HG03103 (cell line): Measurements from ENCODE around the gene GLCE.
"Not testable (repeated sequence)": the region's sequence is repeated elsewhere in the genome, so short reads cannot be mapped to it uniquely, and the experiment has no call there.

ENCODE experiments used
- ATAC-seq: cut with Tn5 transposase; IDR thresholded peaks from one replicate; pipeline ENCODE4 v1.9.1; 2021; ENCODE audit warnings: low read depth; ENCODE audit not compliant: unreplicated experiment

GLCE gene

GRCh38 chr15:69244798-69245197, 84.4 kb downstream of the GLCE start:
- no peak for ATAC-seq

GRCh38 chr15:69253156-69253555, 92.7 kb downstream of the GLCE start:
- ATAC-seq = no peak

- ATAC-seq = no peak
Measured at GRCh38 chr15:69265347-69265955, 105.0 kb downstream of the GLCE start.

GRCh38 chr15:69271217-69271616, 110.8 kb downstream of the GLCE start:
- ATAC-seq = no peak

- no peak for ATAC-seq
Measured at GRCh38 chr15:69272139-69272538, 111.7 kb downstream of the GLCE start.

- ATAC-seq = no peak
Measured at GRCh38 chr15:69272891-69273290, 112.5 kb downstream of the GLCE start.

GRCh38 chr15:69275074-69275670, 114.7 kb downstream of the GLCE start:
- ATAC-seq = no peak

- ATAC-seq = no peak
Measured at GRCh38 chr15:69275933-69276560, 115.6 kb downstream of the GLCE start.

GRCh38 chr15:69277316-69277715, 116.9 kb downstream of the GLCE start:
- no peak for ATAC-seq

GRCh38 chr15:69279636-69280035, 119.2 kb downstream of the GLCE start:
- ATAC-seq = no peak

GRCh38 chr15:69280783-69281182, 120.3 kb downstream of the GLCE start:
- no peak for ATAC-seq

GRCh38 chr15:69282104-69282743, 121.8 kb downstream of the GLCE start:
- no peak for ATAC-seq

GRCh38 chr15:69285834-69286233, 125.4 kb downstream of the GLCE start:
- no peak for ATAC-seq

GRCh38 chr15:69288011-69288410, 127.6 kb downstream of the GLCE start:
- no peak for ATAC-seq

GRCh38 chr15:69288531-69289341, 128.3 kb downstream of the GLCE start:
- ATAC-seq = no peak

GRCh38 chr15:69289342-69290146, 129.1 kb downstream of the GLCE start:
- ATAC-seq = no peak

GRCh38 chr15:69290346-69291164, 130.1 kb downstream of the GLCE start:
- no peak for ATAC-seq

- ATAC-seq = not testable (repeated sequence)
Measured at GRCh38 chr15:69291651-69292050, 131.2 kb downstream of the GLCE start.

GRCh38 chr15:69292826-69293420, 132.5 kb downstream of the GLCE start:
- no peak for ATAC-seq
